Measurements from ENCODE around the gene UBXN11. TPM values are rescaled to one million over a fixed set of nuclear protein-coding genes. Genes with fewer than 3 reads are reported as not detected.
A peak's percentile ranks its signal among the peaks of the same experiment; 100 is the strongest.

UBXN11 gene, protein sequence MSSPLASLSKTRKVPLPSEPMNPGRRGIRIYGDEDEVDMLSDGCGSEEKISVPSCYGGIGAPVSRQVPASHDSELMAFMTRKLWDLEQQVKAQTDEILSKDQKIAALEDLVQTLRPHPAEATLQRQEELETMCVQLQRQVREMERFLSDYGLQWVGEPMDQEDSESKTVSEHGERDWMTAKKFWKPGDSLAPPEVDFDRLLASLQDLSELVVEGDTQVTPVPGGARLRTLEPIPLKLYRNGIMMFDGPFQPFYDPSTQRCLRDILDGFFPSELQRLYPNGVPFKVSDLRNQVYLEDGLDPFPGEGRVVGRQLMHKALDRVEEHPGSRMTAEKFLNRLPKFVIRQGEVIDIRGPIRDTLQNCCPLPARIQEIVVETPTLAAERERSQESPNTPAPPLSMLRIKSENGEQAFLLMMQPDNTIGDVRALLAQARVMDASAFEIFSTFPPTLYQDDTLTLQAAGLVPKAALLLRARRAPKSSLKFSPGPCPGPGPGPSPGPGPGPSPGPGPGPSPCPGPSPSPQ
- 13.4 and 14.6 TPM in 2 replicates for total RNA-seq (2014; rRNA removed; shearing (Covaris generic))

DNA sequence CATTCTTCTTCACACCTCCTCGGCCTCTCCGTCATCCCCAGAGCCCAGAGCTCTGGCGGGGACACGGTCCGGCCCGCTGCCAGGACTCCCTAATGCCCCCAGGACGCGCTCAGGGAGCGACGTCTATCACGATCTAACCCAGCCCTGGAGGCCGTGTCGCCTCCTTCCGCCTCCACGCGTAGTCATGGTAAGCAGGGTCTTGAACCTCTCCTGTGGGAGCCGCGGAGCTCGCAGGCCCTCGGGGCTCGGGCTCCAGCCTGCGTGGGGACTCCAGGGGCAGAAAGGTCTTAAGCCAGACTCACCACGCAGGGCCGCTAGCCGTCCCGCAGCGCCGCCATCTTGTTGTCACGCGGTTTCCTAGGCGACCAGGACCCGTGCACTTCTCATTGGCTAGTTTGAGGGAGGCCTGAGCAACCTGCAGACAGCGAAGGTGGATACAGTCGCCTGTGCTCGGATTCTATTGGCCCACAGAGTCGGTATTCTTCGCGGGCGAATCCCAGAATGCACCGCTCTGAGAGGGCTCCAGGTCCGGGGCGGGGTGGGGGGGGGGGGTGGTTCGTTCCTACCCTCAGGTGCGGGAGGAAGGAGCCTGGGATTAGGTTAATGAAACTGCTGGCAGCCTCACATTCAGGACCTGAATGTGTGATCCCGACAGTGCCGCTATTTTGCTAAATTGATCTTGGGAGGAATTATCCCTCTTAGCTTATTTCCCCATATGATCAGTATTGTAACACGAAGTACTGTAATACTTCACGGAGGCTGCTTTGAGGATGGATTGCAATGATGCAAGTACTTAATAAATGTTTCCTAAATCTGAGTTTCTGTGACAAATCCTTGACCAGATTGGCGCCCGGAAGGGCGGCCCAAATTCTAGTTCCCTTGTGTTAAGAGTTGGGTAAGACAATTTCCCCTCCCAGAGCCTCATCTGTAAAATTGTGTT, at the start of gene UBXN11:
Gene UBXN11 (minus strand): TSS at position 347 of the 940 bp plus-strand sequence. CDS start 3,753 bp downstream, outside the sequence.
- Histone ChIP-seq H3K27me3 (ENCODE audit: control insufficient read depth, insufficient read depth, low read length) (no peaks in the 10 kb centered on the region), H3K4me3 (ENCODE audit: insufficient read depth, low read depth, low read length) (peak within 1 kb of the TSS; percentile 57), H3K36me3 (replicated peaks; ENCODE audit: control insufficient read depth, insufficient read depth, low read length) (no peaks in the 10 kb centered on the region)
- DNase-seq, result peak; percentile 99

DNA sequence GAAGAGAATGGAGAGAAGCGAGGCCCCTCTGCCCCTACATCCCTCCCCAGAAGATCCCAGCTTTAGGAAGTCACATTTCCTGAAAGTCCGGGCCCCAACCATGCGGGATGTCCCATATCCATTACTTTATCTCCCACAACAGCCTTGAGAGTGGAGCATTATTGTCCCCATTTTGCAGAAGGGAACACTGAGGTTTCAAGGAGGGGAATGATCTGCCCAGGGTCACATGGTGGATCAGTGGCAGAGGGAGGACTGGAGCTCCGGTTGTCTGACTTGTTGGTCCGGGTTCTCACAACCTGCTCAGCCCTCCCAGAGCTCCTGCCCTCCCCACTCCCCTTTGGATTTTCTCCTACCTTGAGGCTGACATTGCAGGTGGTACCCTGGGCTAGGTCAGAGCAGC, 49.7 kb upstream of the UBXN11 start:
- DNase-seq, result no peak
- H3K36me3 ChIP-seq (replicated peaks; ENCODE audit: control insufficient read depth, insufficient read depth, low read length), result no peaks in the 10 kb centered on the region
- peaks cover 16% of the 10 kb centered on the region for H3K27me3 ChIP-seq (ENCODE audit: control insufficient read depth, insufficient read depth, low read length)
- no peak overlapping the region for H3K4me3 ChIP-seq (ENCODE audit: insufficient read depth, low read depth, low read length)

DNA sequence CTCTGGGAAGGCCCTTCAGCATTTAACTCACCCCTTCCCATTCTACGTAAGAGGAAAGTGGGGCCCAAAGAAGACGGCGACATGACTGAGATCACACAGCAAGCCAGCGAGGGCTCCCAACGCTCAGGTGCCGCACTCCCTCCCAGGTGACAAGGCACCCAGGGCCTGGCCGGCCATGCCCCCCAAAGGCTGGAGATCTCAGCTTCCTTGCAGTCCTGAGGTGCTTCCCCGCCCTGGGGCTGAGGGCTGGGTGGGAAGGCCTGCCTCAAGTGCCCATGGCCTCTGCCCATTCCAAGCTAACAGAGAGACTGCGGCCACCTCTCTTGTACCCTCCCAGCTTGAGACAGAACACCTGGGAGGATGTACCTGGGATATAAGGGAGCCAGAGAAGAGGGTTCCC, 48.5 kb upstream of the UBXN11 start:
- Histone ChIP-seq H3K36me3 (replicated peaks; ENCODE audit: control insufficient read depth, insufficient read depth, low read length) (no peaks in the 10 kb centered on the region), H3K4me3 (ENCODE audit: insufficient read depth, low read depth, low read length) (no peak overlapping the region), H3K27me3 (ENCODE audit: control insufficient read depth, insufficient read depth, low read length) (peaks cover 5% of the 10 kb centered on the region)
- DNase-seq, result peak; percentile 38

DNA sequence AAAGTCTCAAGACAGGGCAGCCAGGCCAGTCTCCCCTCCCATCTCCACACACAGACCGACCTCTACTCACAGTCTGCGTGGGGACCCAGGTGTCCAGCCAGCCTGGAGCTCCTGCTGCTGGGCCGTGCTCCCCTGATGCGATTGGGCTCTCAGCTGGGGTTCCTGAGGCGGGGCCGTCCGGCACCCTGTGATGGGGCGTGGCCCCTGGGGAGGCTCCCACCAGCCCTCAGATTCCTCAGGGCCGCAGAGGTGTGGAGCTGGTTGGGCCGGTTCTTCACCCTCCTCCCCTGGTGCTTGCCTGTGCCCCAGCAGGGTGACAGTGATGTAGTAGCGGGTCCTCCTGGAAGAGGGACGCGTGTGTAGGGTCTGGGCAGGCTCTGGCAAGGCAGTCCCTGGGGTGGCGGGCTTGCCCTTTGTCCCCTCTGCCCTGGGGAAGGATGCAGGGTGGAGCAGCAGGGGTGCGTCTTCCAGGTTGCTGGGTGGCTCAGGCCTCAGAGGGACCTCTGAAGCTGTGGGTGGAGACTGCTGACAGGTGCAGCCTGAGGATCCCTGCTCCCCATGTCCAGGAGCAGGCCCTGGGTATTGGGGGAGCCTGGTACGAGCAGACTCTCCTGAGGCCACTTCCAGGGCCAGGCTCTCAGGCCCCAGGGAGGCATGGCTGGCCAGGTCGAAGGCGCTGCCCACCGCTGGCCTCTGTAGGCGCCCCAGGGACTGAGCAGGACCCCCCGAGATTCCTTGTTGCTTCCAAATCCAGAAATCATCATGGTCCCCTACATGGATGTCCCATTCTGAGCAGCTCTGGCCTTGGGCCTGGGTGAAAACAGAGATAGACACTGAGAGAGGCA, 47.8 kb upstream of the UBXN11 start, which contains the start of gene CRYBG2:
Gene CRYBG2 (minus strand): TSS at position 155 of the 845 bp plus-strand sequence. CDS start 7,473 bp downstream, outside the sequence.
- H3K4me3 ChIP-seq (ENCODE audit: insufficient read depth, low read depth, low read length), result no peak within 1 kb of the TSS
- no peaks in the 10 kb centered on the region for H3K36me3 ChIP-seq (replicated peaks; ENCODE audit: control insufficient read depth, insufficient read depth, low read length)
- H3K27me3 ChIP-seq (ENCODE audit: control insufficient read depth, insufficient read depth, low read length), result peaks cover 2% of the 10 kb centered on the region; the same call in 1 of the 2 replicates
- peak; percentile 49 for DNase-seq

DNA sequence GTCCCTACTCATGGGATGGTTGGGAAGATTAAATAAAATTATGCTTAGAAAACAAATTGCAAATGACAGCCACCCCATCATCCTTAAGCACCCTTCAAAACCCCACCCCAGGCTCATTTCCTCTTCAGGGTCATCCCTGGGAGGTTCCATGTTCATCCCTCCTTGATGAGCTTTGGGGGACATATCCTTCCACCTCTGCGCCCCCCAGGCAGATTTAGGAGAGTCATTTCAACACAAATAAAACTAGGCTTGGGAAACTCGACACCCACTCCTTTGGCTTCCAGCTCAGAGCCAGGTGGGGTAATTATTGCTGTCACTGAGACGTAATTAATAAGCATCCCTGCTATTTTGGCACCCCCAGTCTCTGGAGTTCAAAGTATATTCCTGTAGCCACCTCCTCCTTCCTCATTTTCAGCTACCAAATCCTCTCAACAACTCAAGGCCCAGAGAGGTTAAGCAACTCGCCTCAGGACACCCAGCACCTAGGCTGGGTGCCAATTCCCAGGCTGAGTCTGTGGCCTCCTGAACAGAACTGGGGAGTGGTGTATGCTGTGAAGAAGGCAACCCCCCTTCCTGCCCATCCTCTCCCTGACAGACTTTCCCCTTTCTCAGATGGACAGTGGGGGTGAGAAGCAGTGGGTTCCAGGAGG, 46.9 kb upstream of the UBXN11 start:
- DNase-seq, result peak; percentile 11
- Histone ChIP-seq H3K4me3 (ENCODE audit: insufficient read depth, low read depth, low read length) (no peak overlapping the region), H3K27me3 (ENCODE audit: control insufficient read depth, insufficient read depth, low read length) (no peaks in the 10 kb centered on the region), H3K36me3 (replicated peaks; ENCODE audit: control insufficient read depth, insufficient read depth, low read length) (no peaks in the 10 kb centered on the region)

DNA sequence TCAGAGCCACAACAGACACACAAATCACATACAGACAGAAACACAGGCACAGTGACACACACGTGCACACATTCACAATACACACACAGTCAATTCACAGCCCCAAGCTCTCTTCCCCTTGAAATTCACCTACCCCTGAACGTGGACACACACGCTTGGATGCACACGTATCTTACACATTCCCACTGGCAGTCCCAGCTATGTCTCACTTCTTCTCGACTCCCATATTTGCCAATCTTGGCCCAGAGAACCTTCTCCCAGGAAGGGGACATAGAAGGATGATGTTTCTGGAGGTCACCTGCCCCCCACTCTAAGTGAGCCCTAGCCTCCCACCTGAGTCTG, 45.9 kb upstream of the UBXN11 start:
- Histone ChIP-seq H3K36me3 (replicated peaks; ENCODE audit: control insufficient read depth, insufficient read depth, low read length) (no peaks in the 10 kb centered on the region), H3K27me3 (ENCODE audit: control insufficient read depth, insufficient read depth, low read length) (no peaks in the 10 kb centered on the region), H3K4me3 (ENCODE audit: insufficient read depth, low read depth, low read length) (no peak overlapping the region)
- DNase-seq, result no peak

DNA sequence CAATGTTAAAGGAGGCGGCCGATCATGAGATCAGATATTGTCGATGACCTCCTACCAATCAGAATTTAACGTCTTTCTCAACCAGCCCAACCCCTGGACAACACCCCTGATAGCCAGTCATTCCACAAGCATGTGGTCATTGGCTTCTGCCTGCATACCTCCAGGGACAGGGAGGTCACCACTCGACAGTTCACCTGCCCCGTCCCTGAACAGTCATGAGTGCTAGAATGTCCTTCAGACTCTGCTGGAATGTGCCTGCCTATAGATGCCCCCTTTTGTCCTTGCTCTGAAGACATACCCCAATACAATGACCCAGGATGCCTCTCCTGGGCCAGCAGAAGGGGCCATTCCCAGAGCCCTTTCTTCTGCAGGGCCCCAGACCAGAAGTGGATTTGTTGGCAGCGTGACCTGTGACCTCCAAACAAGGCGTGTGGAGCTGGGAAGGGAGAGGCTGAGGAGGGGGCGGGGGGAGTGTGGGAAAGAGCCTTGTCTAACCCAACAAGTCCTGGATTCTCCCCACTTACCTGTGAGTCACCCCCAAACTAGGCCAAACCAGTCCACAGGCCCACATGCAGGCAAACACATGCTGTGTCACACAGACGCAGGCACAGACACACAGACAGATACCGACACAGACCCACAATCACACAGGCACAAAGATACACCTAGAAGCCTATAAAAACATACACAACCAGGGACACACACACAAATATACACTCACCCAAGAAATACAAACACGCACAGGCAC, 45.3 kb upstream of the UBXN11 start:
- Histone ChIP-seq H3K36me3 (replicated peaks; ENCODE audit: control insufficient read depth, insufficient read depth, low read length) (no peaks in the 10 kb centered on the region), H3K27me3 (ENCODE audit: control insufficient read depth, insufficient read depth, low read length) (no peaks in the 10 kb centered on the region), H3K4me3 (ENCODE audit: insufficient read depth, low read depth, low read length) (no peak overlapping the region)
- DNase-seq, result peak; percentile 16

DNA sequence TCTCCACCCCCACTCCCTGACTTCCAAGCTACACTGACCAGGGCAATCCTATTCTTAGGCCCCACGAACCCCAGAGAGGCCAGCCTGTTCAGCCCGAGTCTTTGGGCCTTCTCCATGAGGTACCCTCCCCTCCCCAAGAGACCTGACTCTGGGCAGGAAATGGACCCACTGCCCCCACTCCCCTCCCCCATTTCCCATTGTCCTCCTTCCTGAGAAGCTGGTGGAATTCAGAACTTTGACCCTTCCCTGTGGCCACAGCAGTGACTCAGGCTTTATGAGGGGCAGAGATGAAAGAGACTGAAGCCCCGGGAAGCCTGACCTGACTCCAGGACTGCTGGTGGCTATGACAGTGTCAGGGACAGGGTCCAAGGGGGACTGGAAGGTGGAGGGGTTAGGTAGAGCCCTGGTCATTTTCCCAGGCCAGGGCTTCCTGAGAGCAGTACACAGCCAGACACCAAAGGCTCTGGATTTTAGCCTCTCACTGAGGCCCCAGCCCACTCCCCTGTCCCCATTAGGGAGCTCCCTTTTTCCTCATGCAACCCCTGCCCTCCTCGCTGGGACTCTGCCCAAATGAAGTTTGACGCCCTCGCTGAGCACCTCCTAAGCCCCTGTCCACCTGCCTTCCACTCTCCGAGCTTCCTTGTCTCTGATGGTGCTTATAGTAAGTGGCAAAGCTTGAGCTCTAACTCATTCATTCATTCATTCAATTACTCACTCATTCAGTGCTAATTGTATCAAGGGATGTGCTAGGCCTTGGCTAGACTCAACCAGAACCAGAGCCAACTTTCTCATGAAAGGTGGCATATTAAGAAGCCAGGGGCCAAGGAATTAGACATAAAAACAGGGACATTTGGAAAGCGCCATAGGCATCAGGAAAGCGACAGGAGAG, 44.5 kb upstream of the UBXN11 start:
- Histone ChIP-seq H3K4me3 (ENCODE audit: insufficient read depth, low read depth, low read length) (no peak overlapping the region), H3K27me3 (ENCODE audit: control insufficient read depth, insufficient read depth, low read length) (no peaks in the 10 kb centered on the region), H3K36me3 (replicated peaks; ENCODE audit: control insufficient read depth, insufficient read depth, low read length) (no peaks in the 10 kb centered on the region)
- peak; percentile 45 for DNase-seq

DNA sequence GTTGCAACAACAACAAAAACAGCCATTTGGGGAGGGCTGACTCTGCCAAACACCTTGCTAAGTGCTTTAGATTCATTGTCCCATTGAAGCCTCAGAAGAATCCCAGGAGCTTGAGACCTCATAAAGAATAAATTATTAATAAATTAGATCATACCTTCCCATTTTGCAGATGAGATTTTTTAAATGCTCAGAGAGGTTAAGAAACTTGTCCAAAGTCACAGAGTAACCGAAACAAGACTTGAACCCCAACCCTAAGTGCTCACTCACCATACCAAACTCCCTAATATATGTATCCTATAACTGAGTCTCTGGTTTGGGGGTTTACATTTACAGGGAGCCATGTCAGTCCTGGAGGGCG, 43.9 kb upstream of the UBXN11 start:
- DNase-seq, result no peak
- Histone ChIP-seq H3K36me3 (replicated peaks; ENCODE audit: control insufficient read depth, insufficient read depth, low read length) (no peaks in the 10 kb centered on the region), H3K4me3 (ENCODE audit: insufficient read depth, low read depth, low read length) (no peak overlapping the region), H3K27me3 (ENCODE audit: control insufficient read depth, insufficient read depth, low read length) (no peaks in the 10 kb centered on the region)

DNA sequence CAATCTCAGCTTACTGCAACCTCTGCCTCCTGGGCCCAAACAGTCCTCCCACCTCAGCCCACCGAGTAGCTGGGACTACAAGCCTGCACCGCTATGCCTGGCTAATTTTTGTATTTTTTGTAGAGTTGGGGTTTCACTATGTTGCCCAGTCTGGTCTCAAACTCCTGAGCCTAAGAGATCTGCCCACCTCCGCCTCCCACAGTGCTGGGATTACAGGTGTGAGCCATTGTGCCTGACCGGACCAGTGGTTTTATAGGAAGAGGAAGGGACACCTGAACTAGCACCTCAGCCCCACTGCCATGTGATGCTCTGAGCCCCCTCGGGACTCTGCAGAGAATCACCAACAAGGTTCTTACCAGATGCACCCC, 43.4 kb upstream of the UBXN11 start:
- no peaks in the 10 kb centered on the region for H3K27me3 ChIP-seq (ENCODE audit: control insufficient read depth, insufficient read depth, low read length)
- no peak overlapping the region for H3K4me3 ChIP-seq (ENCODE audit: insufficient read depth, low read depth, low read length)
- no peak for DNase-seq
- no peaks in the 10 kb centered on the region for H3K36me3 ChIP-seq (replicated peaks; ENCODE audit: control insufficient read depth, insufficient read depth, low read length)

DNA sequence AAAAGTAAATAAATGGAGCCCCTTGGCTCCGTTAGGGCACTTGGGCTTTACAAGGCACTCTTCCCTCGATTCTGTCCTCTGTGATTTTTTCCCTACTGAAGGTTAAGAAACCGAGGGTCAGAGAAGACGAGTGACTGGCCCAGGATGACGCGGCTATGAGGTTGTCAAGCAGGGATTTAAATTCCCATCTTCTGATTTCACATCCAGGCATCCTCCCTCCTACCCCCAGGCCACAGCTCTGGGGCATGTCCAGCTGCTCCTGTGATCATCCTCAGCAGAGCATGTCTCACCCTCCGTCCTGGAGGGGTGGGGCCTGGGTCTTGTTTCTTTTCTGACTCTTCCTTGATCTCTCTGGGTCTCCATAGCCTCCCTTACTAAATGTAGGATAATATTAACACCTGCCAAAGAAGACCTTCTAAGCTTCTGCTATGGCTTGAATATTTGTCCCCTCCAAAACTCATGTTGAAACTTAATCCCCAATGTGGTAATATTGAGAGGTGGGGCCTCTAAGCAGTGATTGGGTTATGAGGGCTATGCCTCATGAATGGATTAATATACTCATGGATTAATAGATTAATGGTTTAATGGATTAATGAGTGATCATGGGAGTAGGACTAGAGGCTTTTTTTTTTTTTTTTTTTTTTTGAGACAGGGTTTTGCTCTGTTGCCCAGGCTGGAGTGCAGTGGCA, 42.9 kb upstream of the UBXN11 start:
- DNase-seq, result no peak
- no peaks in the 10 kb centered on the region for H3K36me3 ChIP-seq (replicated peaks; ENCODE audit: control insufficient read depth, insufficient read depth, low read length)
- no peak overlapping the region for H3K4me3 ChIP-seq (ENCODE audit: insufficient read depth, low read depth, low read length)
- no peaks in the 10 kb centered on the region for H3K27me3 ChIP-seq (ENCODE audit: control insufficient read depth, insufficient read depth, low read length)
